COLO668 (cell line): ENCODE data around the gene SLC15A3.
A peak's percentile ranks its signal among the peaks of the same experiment; 100 is the strongest.
"Not testable (repeated sequence)": the region's sequence is repeated elsewhere in the genome, so short reads cannot be mapped to it uniquely, and the experiment has no call there.

Experiments
- DNase-seq: peaks from one replicate; lab custom pipeline; 2025; ENCODE audit not compliant: unreplicated experiment; lab: John Stamatoyannopoulos, UW

Gene SLC15A3

GRCh38 chr11:60977224-60977623 lies 25.2 kb upstream of the SLC15A3 start:
- DNase-seq = no peak

GRCh38 chr11:60974726-60975125 lies 22.8 kb upstream of the SLC15A3 start:
- no peak for DNase-seq

GRCh38 chr11:60974316-60974715 lies 22.3 kb upstream of the SLC15A3 start:
- not testable (repeated sequence) for DNase-seq

- DNase-seq = no peak
Measured at GRCh38 chr11:60973699-60974098, 21.7 kb upstream of the SLC15A3 start.

- DNase-seq = no peak
Measured at GRCh38 chr11:60972182-60973030, 20.4 kb upstream of the SLC15A3 start.

GRCh38 chr11:60971520-60971919 lies 19.5 kb upstream of the SLC15A3 start, which contains the start of gene CD6:
Gene CD6, plus strand, starts transcription at chr11:60971680. Its CDS starts 186 bp downstream, at chr11:60971866.
- no peak for DNase-seq

- DNase-seq = no peak
Measured at GRCh38 chr11:60970890-60971289, 18.9 kb upstream of the SLC15A3 start.

GRCh38 chr11:60970369-60970774 lies 18.4 kb upstream of the SLC15A3 start:
- peak; percentile 58 for DNase-seq

- DNase-seq = no peak
Measured at GRCh38 chr11:60968223-60968622, 16.2 kb upstream of the SLC15A3 start.

GRCh38 chr11:60966890-60967289 lies 14.9 kb upstream of the SLC15A3 start:
- no peak for DNase-seq

GRCh38 chr11:60964801-60965200 lies 12.8 kb upstream of the SLC15A3 start:
- DNase-seq = no peak

GRCh38 chr11:60960405-60960804 lies 8.4 kb upstream of the SLC15A3 start:
- no peak for DNase-seq

- no peak for DNase-seq
Measured at GRCh38 chr11:60959431-60959830, 7.5 kb upstream of the SLC15A3 start.

GRCh38 chr11:60957188-60957587 lies 5.2 kb upstream of the SLC15A3 start:
- DNase-seq = no peak

GRCh38 chr11:60955571-60955970 lies 3.6 kb upstream of the SLC15A3 start:
- DNase-seq = no peak

GRCh38 chr11:60954421-60954820 lies 2.4 kb upstream of the SLC15A3 start:
- no peak for DNase-seq

- DNase-seq = no peak
Measured at GRCh38 chr11:60953781-60954180, 1.8 kb upstream of the SLC15A3 start.

- DNase-seq = no peak
Measured at GRCh38 chr11:60952742-60953170, 780 bp upstream of the SLC15A3 start.

GRCh38 chr11:60951606-60951903 lies 421 bp downstream of the SLC15A3 start:
- peak; percentile 36 for DNase-seq

GRCh38 chr11:60950933-60951605 lies 907 bp downstream of the SLC15A3 start:
- peak; percentile 53 for DNase-seq

GRCh38 chr11:60950024-60950423 lies 2.0 kb downstream of the SLC15A3 start:
- DNase-seq = no peak

GRCh38 chr11:60948250-60948649 lies 3.7 kb downstream of the SLC15A3 start:
- DNase-seq = no peak
